ENCODE measurements around the gene DCDC1.

DNA sequence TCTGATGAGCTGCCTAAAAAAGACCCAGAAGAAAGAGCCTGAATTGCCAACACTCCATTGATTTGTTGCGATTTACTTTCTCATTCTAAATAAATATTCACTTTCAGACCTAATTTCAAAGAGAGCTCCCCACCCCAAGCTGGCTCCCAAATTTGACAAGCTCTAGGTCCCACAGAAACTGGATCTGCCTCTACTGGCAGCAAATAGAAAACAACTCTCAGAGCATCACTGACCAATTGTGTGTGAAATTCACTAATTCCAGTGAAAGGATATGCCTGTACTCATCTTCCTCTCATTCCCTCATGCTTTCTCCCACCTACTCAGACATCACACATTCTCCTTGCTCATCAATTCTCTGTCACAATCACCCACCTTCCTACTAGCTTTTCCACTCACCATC lies 249.1 kb downstream of the DCDC1 start:
- TF ChIP-seq MYBL2 (CRISPR knock-in tag; IDR thresholded peaks at IDR 0.05) (no peak), NR2C2 (CRISPR knock-in tag; IDR thresholded peaks at IDR 0.05) (no peak), SP1 (CRISPR knock-in tag; conservative IDR thresholded peaks at IDR 0.05) (no peak), FOXJ3 (CRISPR knock-in tag; IDR thresholded peaks at IDR 0.05; ENCODE audit: borderline replicate concordance) (no peak)
- TF ChIP-seq, protein P1, sequence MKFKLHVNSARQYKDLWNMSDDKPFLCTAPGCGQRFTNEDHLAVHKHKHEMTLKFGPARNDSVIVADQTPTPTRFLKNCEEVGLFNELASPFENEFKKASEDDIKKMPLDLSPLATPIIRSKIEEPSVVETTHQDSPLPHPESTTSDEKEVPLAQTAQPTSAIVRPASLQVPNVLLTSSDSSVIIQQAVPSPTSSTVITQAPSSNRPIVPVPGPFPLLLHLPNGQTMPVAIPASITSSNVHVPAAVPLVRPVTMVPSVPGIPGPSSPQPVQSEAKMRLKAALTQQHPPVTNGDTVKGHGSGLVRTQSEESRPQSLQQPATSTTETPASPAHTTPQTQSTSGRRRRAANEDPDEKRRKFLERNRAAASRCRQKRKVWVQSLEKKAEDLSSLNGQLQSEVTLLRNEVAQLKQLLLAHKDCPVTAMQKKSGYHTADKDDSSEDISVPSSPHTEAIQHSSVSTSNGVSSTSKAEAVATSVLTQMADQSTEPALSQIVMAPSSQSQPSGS (CRISPR knock-in tag; IDR thresholded peaks at IDR 0.05; ENCODE audit: borderline replicate concordance, low read depth), result no peak
- TF ChIP-seq, protein P2, sequence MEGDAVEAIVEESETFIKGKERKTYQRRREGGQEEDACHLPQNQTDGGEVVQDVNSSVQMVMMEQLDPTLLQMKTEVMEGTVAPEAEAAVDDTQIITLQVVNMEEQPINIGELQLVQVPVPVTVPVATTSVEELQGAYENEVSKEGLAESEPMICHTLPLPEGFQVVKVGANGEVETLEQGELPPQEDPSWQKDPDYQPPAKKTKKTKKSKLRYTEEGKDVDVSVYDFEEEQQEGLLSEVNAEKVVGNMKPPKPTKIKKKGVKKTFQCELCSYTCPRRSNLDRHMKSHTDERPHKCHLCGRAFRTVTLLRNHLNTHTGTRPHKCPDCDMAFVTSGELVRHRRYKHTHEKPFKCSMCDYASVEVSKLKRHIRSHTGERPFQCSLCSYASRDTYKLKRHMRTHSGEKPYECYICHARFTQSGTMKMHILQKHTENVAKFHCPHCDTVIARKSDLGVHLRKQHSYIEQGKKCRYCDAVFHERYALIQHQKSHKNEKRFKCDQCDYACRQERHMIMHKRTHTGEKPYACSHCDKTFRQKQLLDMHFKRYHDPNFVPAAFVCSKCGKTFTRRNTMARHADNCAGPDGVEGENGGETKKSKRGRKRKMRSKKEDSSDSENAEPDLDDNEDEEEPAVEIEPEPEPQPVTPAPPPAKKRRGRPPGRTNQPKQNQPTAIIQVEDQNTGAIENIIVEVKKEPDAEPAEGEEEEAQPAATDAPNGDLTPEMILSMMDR (IDR thresholded peaks at IDR 0.05), result no peak
- TF ChIP-seq, protein P3, sequence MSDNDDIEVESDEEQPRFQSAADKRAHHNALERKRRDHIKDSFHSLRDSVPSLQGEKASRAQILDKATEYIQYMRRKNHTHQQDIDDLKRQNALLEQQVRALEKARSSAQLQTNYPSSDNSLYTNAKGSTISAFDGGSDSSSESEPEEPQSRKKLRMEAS (CRISPR knock-in tag; IDR thresholded peaks at IDR 0.05), result no peak
- TF ChIP-seq, protein P4, sequence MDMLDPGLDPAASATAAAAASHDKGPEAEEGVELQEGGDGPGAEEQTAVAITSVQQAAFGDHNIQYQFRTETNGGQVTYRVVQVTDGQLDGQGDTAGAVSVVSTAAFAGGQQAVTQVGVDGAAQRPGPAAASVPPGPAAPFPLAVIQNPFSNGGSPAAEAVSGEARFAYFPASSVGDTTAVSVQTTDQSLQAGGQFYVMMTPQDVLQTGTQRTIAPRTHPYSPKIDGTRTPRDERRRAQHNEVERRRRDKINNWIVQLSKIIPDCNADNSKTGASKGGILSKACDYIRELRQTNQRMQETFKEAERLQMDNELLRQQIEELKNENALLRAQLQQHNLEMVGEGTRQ (CRISPR knock-in tag; IDR thresholded peaks at IDR 0.05), result no peak
- TF ChIP-seq, protein P5, sequence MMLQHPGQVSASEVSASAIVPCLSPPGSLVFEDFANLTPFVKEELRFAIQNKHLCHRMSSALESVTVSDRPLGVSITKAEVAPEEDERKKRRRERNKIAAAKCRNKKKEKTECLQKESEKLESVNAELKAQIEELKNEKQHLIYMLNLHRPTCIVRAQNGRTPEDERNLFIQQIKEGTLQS (CRISPR knock-in tag; conservative IDR thresholded peaks at IDR 0.05), result no peak
- TF ChIP-seq, protein P6, sequence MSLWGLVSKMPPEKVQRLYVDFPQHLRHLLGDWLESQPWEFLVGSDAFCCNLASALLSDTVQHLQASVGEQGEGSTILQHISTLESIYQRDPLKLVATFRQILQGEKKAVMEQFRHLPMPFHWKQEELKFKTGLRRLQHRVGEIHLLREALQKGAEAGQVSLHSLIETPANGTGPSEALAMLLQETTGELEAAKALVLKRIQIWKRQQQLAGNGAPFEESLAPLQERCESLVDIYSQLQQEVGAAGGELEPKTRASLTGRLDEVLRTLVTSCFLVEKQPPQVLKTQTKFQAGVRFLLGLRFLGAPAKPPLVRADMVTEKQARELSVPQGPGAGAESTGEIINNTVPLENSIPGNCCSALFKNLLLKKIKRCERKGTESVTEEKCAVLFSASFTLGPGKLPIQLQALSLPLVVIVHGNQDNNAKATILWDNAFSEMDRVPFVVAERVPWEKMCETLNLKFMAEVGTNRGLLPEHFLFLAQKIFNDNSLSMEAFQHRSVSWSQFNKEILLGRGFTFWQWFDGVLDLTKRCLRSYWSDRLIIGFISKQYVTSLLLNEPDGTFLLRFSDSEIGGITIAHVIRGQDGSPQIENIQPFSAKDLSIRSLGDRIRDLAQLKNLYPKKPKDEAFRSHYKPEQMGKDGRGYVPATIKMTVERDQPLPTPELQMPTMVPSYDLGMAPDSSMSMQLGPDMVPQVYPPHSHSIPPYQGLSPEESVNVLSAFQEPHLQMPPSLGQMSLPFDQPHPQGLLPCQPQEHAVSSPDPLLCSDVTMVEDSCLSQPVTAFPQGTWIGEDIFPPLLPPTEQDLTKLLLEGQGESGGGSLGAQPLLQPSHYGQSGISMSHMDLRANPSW (CRISPR knock-in tag; conservative IDR thresholded peaks at IDR 0.05; ENCODE audit: low read depth), result no peak

Data from WTC11 (cell line).